ENCODE measurements around the gene CTTNBP2NL.
A peak's percentile ranks its signal among the peaks of the same experiment; 100 is the strongest.
"Not testable (repeated sequence)": the region's sequence is repeated elsewhere in the genome, so short reads cannot be mapped to it uniquely, and the experiment has no call there.

Gene CTTNBP2NL

DNA sequence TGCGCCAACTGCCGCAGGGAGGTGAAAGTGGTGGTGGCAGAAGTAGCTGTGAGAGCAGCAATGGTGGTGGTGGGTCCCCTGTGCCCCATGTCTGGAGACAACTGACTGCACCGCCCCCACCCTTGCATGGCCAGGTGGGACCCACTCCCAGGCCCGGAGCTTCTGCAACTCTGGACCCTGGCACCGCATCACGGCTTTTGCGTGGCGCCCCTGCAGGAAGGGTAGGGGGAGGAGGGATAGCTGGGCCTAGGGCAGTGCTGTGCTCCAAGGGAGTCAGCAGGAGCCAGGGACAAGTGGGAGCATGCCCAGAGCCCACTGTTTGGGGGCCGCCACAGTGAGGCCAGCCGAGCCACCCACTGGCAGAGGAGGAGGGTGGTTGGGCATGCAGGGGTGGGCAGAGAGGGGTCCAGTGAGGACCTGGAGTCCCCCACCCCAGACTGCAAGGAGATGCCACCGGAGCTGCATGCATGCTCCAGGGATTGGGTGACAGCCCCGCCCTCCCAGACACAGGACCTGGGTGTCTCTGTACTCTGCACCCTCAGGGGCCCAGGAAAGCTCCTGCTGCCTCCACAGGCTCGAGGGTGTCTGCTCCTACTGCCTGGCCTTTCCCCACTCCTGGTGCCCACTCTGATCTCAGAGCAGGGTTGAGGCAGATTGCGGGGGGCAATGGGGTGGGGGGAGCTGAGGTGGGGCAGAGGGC is 9.8 kb upstream of the CTTNBP2NL start:
- DNase-seq (ENCODE audit: low read depth): no peak

DNA sequence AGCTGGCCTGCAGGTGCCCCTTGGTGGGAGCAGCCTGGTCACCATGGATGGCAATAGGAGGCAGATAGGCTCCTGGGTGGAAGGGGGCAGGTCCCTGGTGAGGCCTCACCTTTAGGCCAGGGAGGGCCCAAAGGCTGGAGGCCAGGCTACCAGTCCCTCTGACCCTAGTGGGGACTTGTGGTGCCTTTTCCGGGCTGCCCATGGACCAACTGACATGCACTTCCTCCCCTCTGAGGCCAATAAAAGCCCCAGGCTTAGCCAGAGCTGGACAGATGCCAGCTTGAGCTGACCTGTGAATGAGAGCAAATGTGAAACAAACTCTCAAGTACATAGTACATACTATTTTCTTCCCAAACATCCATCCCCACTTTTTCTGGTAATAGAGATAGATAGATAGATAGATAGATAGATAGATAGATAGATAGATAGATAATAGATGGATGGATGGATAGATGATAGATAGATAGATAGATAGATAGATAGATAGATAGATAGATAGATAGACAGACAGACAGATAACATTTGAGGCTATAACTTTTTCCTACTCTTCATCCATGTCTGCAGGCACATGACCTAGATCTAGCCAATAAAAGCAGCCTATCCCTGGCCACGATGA is 9.2 kb upstream of the CTTNBP2NL start:
- DNase-seq (ENCODE audit: low read depth): no peak

DNA sequence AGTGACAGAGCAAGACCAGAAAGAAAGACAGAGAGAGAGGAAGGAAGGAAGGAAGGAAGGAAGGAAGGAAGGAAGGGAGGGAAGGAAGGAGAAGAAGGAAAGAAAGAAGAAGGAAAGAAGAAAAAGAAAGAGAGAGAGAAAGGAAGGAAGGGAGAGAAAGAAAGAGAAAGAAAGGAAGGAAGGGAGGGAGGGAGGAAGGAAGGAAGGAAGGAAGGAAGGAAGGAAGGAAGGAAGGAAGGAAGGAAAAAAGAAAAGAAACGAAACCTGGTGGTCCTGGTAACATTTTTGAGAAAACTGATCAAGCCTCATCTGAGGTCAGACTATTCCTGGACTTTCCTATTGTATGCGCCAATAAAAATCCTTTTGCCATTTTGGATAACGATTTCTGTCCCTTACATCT is 8.2 kb upstream of the CTTNBP2NL start:
- no peak for DNase-seq (ENCODE audit: low read depth)

DNA sequence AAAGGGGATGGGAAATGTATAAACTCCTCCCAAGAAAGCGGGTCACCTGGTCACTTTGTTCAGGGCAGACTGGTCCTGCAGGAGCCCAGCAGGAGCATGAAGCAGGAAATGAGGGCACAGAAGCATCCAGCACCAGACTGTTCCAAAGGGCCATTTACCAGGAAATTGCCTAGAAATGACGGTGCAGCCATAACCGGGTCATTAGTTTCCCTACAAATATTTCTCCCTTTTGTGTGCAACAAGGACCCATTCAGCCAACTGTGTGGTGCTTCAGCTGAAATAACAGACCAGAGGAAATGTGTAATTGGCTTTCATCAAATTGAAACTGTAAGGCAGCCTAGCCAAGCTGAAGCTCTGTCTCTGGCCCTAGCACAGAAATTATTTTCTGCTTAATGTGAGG is 7.6 kb upstream of the CTTNBP2NL start:
- DNase-seq (ENCODE audit: low read depth): no peak

DNA sequence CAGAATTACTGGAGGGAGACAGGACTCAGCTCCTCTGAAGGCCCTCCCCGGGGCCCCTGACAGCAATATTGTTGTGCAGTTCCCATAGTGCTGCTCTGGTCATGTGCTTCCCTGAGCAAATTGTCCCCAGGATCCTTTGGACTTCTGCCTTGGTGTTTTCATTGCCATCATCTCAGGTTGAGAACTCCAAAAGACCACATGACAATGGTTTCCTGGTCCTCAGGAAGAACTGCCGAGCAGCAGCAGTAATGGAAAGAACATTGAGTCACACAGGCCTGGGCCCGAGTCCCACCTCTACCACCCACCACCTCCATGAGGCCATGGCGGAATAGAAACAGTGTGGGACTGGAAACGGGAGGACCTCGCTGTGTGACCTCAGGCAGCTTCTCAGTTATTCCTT is 6.3 kb upstream of the CTTNBP2NL start:
- DNase-seq (ENCODE audit: low read depth): no peak

DNA sequence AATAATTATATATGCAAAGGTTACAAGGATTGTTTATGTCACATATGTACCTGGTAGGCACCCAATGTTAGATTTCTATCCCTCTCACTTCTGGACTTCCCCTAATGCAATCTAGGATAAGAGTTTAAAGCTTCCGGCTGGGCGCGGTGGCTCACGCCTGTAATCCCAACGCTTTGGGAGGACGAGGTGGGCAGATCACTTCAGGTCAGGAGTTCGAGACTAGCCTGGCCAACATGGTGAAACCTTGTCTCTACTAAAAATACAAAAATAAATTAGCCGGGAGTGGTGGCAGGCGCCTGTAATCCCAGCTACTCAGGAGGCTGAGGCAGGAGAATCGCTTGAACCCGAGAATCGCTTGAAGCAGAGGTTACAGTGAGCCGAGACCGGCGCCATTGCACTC is 5.7 kb upstream of the CTTNBP2NL start:
- DNase-seq (ENCODE audit: low read depth): not testable (repeated sequence)

DNA sequence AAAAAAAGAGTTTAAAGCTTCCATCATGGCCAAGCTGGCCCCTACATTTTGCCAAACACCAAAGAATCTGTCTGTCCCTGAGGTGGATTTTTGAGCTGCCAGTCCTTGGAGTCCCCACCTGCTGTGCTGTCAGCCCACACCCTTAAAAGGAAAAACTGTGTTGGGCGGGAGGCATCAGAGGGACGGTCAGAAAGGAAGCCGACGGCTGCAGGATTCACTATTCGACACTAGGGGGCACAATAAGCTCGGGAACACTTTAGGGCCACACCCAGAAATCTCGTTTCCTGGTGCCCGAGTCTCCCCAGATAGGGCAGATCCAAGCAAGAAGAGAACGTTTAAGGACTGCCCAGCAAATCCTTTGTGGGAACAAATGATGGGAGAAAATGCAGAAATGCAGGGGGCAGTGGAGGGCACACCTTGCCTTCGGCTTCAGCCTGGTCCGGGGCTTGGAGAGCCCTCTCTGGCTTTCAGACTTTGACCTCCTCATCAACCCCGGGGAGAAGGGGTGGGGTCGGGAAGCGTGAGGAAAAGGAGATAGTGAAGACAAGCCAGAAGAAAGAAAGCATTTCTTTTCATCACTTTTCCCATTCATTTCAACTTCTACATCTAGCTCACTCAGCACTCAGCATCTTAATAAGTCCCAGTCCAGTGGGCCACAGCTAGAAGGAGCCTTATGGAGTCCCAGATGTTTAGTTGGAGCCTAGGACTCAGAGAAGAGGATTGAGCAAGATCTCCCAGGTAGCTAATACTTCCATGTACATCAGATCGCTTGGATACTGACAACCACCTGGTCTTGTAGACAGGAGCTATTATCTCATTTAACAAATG is 5.0 kb upstream of the CTTNBP2NL start:
- peak; percentile 66 for DNase-seq (ENCODE audit: low read depth)

DNA sequence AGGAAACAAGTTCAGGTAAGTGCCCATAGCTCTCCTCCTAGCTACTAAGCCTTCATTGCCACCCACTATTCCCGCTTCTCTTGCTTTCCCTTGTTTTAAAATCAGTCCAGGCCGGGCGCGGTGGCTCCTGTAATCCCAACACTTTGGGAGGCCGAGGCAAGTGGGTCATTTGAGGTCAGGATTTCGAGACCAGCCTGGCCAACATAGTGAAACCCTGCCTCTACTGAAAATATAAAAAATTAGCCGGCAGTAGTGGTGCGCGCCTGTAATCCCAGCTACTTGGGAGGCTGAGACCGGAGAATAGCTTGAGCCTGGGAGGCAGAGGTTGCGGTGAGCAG is 4.4 kb upstream of the CTTNBP2NL start:
- no peak for DNase-seq (ENCODE audit: low read depth)

DNA sequence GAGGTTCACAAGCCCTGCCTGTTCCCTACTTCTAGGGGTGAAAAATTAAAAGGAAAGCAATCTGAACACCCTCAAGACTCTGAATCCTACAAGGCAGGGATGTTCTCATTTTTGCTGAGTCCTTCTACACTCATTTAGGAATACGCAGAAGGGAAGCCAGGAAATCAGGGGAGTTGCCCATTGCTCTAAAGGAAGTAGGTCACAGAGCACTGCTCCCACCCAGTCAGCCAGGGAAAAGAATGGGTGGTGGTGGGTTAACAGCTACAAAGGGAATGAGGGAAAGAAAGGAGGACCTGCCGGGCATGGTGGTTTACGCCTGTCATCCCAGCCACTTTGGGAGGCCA is 2.4 kb upstream of the CTTNBP2NL start:
- DNase-seq (ENCODE audit: low read depth): no peak

DNA sequence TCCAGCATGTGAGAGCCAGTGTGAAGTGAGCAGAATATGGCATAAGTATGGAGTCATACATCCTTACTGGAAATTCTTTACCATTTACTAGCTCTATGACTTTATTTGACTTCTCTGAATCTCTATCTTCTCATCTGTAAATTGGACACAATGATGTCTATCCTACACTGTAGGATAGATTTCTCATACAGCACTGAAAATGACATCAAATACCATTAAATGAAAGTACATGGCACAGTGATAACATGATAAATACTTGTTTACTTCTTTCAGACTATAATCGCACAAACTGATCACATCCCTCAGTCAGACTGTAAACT is 1.3 kb upstream of the CTTNBP2NL start:
- no peak for DNase-seq (ENCODE audit: low read depth)

DNA sequence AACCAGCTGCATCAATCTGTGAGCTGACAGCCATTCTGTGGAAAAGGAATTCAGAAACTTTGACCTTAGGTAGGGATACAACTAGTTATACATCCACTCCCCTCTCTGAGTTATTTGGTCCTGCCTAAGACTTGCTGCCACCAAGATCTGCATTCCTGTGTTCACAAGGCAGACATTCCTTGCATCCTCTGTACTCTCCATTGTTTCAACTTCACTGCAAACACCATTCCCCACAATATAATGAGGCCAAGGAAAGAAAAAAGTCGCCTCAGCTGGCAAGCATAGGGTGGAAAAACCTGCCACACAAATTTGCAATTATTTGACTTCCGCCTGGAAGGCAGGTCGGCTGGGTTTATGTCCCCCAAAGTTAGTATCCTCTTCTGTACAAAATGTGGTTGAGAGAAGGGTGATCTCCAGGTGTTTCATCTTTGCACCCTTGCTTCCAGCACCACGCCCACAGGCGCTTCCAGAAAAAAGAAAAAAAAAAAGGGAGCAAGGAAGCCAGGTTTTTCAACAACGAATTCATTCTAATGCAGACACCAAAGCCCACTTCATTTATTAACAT is 676 bp upstream of the CTTNBP2NL start:
- no peak for DNase-seq (ENCODE audit: low read depth)

DNA sequence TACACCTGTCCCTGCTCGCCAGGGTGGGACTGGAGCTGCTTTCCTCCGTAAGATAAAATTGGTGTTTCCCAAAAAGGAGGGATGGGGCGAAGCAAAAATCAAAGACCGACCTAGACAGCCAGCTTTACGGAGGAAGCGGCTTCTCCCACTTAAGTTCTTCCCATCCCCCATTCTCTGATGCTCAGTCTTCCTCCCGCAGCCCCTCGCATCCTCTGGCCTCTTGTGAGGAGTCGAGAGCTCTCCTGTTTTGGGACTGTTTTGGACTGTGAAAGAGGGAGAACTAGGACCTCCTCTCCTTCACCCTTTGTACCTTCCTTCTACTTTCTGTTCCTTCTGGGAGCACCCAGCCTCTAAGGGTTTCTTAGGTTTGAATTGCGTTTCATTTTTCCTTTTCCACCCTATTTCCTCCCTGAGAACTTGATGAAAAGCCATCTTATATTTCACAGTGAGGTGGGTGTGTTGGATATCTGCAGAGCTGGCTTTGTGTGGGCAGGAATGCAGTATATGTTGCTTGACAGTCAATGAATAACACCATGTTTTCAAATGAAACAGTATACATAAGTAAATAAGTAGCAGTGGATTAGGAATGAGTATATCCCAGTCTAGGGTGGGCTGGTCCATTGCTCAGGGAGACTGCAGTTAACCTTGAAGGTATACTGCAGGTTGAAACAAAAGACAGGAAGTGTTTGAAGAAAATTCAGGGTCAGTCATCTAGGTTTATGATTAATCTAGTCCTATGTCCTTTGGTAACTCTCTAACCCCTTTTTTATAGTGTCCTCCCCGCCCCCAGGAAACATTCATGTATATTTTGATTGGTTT is 848 bp downstream of the CTTNBP2NL start:
- no peak for DNase-seq (ENCODE audit: low read depth)

DNA sequence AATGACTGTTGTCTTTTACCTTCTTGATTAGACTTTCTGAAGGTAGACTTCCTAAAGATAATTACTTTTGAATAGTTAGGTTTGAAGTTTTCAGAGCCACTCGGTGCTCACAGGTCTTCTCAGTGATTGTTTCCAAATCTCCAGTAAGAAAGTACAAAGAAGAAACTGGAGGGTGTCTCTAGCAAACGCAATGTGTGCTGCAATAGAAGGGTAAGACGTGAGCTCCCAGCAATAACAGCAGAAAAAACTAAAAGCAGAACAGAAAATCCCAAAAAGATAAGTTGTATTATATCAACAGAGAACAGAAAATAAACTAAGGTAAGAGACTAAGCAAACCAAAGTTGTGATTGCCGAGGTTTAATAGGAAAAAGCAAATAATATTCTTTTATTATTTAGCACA is 1.8 kb downstream of the CTTNBP2NL start:
- DNase-seq (ENCODE audit: low read depth): no peak

DNA sequence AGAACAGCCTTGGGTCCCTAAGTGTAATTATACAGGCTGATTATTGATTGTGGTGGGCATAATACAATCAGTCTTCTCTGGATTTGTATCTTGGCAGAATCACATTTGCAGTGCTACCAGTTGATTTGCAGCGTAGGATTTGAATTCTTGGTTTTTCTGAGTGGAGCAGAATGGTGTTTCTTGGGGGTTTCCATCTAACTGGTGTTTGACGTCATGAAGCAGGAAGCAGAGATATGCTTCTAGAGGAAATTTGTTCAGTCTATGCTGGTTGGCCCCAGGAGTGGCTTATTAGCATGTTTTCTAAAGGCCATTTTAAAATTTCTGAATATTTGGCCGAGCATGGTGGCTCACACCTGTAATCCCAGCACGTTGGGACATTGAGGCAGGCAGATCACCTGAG is 3.4 kb downstream of the CTTNBP2NL start:
- no peak for DNase-seq (ENCODE audit: low read depth)

DNA sequence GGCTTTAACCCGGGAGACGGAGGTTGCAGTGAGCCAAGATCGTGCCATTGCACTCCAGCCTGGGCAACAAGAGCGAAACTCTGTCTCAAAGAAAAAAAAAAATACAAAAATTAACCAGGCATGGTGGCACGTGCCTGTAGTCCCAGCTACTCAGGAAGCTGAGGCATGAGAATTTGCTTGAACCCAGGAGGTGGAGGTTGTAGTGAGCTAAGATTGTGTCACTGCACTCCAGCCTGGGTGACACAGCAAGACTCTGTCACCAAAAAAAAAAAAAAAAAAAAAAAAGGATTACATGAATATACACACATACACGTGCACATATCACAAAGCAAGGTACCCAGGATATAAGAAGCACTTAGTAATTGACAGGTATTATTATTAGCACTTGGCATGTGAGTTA is 4.7 kb downstream of the CTTNBP2NL start:
- not testable (repeated sequence) for DNase-seq (ENCODE audit: low read depth)

DNA sequence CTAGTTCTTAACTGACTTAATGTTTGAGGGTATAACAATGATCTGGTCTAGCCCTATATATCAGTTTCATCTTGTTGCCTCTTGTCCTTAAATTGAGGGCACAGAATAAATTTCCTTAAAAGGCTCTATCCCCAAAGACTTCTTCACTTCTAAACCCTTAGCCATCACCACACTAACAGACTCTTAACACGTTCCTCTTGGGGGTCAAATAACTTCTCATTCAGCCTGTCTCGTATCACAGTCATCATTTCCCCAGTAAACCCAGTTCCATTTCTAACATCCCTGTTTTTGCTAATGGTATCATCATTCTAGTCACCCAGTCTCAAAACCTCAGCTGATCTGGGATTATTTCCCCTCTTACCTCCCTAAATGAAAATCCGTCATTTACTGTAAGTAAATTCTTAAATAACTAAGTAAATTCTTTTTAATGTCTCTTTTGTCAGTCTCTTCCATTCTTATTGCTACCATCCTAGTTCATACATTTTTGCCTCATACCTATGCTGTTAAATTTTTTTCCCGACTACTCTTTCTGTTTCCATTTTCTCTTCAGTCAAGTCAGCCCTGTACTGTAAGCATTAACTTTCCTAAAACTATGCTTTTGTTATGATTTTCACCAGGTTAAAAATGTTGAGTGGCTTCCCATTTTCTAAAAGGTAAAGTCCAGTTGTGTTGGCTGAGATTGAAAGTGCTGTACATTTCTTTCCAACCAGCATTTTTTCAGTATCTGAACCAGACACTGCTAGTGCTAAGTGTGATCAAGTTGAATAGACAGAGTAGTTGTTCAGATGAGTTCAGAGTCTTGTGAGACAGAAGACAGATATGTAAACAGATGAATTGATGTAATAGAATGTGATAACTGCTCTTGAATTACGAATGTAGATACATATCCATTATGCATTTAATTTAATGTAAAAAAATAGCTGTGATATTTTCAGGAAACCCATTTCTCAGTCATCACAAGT is 6.9 kb downstream of the CTTNBP2NL start:
- DNase-seq (ENCODE audit: low read depth): no peak

DNA sequence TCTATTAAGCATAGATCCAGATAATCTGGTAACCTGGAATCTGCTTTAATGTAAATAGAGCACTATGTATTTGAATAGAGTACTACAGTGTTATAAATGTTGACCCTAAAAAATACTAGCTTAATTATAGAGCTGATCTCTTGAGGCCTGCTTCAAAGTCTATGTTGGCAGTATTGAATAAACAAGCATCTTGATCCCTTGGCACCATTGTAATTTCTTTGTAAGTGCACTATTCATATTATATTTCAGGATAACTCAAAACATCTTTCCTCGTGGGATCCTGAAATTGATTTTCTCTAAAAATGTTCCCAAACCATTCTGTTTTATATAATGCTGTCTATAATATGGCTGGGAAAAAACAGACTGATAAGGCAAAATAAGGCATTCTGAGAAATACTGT is 10.8 kb downstream of the CTTNBP2NL start:
- DNase-seq (ENCODE audit: low read depth): no peak

DNA sequence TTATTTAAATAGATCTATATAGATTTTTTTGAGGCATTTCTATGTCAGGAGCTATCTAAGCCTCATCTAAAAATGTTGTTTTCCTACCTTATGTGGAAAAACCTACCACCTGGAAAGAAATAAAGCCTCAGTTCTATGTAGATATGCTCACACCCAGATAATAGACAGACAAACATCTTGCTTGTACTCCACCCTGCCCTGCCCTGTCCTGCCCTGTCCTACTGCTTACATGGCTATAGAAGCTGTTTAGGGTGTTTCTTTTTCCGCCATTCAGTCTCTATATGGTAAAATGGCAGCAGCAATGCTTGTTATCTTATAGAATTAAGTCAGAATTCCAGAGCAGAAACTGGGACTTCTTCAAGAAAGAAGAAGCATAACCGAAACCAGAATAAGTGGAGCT is 13.4 kb downstream of the CTTNBP2NL start:
- no peak for DNase-seq (ENCODE audit: low read depth)

DNA sequence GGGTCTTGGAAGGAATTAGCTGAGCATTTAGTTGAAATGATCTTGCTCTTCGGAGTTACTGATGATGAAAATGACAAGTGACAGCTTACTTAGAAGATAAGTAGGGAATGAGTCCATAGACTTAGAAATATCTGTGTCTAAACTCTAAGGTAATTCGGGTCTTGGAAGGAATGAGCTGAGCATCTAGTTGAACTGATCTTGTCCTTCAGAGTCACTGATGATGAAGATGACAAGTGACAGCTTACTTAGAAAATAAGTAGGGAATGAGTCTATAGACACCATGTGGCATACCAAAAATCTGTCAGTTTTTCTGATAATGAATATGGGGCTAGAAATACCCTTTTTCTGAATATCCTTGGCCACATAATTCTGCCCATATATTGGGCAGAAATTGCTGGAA is 14.7 kb downstream of the CTTNBP2NL start:
- no peak for DNase-seq (ENCODE audit: low read depth)

DNA sequence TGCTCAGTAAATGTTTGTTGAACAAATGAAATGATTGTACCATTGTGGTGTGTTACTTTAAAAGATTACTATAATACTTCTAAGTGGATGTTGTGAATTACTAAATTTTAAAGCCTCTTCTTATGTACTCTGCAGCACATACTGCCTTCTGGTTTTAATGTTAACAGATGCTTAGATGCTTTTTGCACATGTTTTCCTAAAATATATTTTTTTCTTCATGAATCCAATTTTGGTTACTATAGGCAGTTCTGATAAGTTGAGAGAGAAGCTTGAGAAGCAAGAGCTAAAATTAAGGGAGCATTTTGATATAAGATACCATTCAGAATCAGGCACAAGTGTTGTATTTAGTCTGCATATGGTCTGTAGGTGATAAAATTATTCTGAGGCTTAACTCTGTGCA is 21.3 kb downstream of the CTTNBP2NL start:
- DNase-seq (ENCODE audit: low read depth): no peak

All from T follicular helper cell (primary cell).